Hematopoietic multipotent progenitor cell treated with erythropoietin and hydrocortisone succinate and interleukin-3 and kit ligand, for 6 days (in vitro differentiated cells): ENCODE data around the gene FOSL1.

ENCODE experiments used
- DNase-seq: peaks from one replicate; pipeline ENCODE4 v3.0.0-alpha.2; 2015

Gene FOSL1

DNA sequence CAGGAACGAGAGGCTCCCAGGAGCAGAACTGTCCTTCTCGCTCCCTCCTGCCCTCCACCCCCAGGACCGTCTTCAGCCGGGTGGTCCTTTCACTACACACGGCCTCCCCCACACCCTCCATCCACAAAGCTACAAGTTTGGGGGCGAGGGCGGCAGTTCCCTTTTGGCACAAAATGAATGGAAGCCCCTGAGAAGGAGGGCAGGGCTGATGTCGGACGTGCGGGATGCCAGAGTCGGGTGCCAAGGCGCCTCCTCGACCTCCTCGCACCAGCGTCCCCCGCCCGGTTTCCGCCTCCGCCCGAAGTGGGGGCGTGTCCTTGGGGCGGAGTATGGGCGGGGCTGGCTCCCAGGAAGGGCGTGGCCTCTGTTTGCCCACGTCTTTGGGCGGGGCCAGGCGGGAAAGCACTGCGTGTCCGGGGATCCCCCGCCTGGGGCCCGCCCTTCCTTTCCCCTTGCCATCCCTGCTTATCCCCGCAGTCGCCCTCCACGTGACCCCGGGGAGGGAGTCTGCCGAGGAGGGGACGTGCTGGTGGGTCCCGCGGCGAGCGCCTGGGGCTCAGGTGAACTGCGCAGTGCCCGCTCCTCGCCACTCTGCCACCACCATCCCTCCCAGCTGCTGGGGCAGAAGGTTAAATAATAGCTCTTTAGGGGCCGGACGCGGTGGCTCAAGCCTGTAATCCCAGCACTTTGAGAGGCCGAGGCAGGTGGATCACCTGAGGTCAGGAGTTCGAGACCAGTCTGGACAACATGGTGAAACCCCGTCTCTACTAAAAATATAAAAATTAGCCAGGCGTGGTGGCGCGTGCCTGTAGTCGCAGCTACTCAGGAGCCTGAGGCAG is 26.7 kb downstream of the FOSL1 start:
- peak; percentile 96 for DNase-seq

DNA sequence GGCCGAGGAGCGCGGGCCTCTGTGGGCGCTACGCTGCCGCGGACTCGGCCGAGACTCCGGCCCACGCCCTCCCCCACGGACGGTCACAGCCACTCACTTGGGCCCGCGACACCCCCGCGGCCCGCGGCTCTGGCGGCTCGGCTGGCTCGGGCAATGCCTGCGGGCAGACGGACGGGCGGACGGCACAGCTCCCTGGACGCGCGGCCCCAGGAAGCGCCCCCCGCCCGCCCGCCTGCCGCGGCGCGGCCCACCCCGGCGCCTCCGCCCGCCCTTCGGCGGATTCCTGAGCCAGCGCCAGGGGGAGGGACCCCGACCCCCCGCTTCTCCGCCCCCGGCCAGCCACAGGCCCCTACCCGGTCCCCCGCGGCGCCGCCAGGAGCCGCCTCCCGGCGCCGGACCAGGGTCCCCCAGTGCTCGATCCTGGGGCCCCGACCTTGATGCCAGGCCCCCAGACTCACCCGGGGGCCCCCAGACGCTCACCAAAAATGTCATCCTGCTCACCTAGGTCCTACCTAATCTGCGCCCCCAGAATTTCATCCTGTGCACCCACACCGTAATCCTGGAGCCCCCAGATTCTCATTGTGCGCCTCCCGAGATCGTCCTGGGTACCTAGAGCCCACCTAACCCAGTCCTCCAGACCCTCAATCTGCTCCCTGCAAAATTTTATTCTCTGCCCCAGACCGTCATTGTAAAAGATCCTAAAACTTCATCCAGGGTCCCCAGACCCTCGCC is 27.4 kb downstream of the FOSL1 start, which contains the start of gene EFEMP2:
TSS of gene EFEMP2 (minus strand) at position 215 of the 732 bp plus-strand sequence. CDS start 446 bp downstream, outside the sequence.
- no peak for DNase-seq

DNA sequence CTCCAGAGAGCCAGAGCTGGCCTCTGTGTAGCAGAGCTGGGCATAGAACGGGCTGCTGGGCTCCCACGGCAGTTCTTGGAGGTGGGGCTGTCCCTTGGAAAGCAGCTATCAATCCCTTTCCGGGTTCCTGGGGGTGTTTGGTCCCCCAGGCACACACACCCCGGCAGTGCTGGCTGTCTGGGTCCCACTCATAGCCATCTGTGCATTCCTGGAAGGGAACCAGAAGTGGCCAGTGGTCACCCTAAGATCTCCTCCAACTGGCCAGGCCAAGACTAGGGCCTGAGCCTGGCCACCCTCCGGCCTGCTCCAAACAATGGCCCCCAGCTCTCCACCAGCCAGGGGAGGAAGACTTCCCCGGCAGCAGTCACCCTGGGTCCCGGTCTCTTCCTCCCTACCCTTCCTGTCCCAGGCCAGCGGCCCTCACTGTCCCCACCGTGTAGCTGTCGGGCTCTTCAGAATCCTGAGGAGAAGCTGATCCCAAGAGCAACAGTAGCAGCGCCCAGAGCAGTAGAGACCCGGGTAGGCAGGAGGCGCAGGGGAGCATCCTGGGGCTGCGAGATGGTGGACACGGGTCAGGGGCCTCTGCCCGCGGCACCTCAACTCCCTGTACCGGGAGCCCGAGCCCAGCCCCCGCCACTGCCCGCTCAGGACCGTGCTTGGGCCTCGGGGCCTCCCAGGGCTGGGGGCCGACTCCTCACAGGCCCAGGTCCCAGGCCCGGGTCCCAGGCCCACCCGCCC is 28.2 kb downstream of the FOSL1 start:
- DNase-seq, result no peak

DNA sequence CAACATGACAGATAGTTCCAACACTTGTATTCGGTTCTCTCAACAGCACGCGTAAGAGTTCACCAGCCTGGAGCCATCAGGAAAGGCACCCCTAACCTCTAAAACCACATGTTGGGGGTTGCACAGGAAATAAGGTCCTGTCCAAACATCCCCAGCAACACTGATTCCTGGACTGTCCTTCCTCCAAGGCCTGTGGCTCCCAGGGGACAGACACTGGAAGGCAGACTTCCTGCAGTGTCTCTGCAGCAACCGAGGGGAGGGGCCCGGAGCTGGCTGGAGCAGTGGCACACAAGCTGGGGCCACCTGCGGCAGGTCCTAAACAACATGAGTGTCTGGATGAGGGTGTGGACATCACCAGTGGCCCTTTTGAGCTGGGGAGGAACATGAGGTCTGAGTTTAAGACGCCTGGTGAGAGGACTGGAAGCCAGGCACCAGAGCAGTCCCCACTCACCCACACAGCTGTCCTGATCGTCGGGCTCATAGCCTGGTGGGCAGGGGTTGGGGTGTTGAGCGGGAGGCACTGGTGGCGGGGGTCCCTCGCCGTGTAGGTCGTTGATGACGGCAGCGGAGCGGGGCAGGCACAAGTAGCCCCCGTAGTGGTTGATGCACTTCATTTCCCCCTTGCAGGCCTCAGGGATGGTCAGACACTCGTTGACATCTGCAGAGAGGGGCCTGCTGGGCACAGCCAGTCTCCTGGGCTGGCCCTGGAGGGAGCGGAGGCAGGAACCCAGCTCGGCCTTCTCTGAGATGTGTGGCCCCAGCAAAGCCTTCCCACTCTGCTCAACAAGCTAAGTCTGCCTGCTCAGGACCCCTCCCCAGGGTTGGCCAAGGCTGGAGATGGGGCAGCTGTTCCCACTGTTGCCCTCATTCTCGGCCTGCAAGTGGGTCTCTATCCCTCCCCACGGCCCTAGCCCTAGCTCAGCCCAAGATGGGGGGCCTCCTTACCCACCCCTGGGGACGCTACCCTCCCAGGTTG is 29.2 kb downstream of the FOSL1 start:
- no peak for DNase-seq

DNA sequence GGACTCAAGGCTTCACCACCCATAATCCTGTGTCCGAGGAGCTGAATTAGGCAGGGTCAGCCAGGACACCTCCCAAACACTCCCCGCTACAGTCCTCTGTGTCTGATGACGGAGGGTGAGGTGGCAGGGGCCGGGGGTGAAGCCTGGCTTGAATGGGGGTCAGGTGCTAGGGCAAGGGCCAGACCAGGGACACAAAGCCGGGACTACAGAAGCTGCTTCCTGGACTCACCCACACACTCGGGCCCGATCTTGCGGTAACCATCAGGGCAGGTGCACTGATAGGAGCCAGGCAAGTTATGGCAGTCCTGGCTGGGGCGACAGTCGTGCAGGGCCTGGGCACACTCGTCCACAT is 29.9 kb downstream of the FOSL1 start:
- no peak for DNase-seq

GRCh38 chr11:65869643-65870306 is 30.4 kb downstream of the FOSL1 start:
- DNase-seq, result no peak

GRCh38 chr11:65868907-65869306 is 31.3 kb downstream of the FOSL1 start:
- DNase-seq, result no peak

- peak; percentile 60 for DNase-seq
Observed at GRCh38 chr11:65868076-65868667, 32.0 kb downstream of the FOSL1 start.

GRCh38 chr11:65867284-65868071 is 32.7 kb downstream of the FOSL1 start:
- peak; percentile 68 for DNase-seq

DNA sequence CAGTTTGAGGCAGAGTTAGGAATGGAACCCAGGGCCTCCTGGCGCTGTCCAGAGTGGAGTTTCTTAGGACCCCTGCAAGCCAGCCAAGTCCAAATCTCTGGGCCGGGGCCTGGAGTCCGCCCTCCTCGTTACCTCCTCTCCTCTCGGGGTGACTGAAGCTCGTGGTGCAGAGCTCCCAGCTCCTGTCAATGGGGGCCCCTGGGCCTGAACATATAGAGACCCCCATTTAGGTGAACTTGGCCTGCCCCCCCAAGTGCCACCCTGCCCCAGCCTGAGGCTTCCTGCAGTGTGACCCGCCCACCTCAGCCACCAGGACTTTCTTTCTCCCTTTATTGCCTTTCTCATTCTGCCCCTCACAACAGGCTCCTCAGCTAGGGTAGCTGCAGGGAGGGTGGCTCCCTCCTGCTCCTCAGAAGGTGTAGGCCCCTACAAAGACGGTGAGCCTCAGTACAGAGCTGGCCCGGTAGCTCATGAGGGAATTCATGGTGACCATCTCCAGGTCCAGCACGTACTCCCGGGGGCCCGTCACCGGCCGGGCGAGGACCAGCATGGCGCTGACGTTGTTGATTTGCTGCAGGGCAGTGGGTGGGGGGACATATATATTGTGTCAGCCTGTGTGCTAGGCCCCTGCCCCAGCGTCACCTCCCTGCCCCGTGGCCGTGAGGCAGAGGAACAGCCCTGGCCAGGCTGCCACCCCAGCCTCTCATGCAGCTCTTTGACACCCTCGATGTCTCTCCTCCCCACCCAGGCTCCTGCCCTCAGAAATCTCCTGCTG is 33.5 kb downstream of the FOSL1 start:
- DNase-seq, result no peak

DNA sequence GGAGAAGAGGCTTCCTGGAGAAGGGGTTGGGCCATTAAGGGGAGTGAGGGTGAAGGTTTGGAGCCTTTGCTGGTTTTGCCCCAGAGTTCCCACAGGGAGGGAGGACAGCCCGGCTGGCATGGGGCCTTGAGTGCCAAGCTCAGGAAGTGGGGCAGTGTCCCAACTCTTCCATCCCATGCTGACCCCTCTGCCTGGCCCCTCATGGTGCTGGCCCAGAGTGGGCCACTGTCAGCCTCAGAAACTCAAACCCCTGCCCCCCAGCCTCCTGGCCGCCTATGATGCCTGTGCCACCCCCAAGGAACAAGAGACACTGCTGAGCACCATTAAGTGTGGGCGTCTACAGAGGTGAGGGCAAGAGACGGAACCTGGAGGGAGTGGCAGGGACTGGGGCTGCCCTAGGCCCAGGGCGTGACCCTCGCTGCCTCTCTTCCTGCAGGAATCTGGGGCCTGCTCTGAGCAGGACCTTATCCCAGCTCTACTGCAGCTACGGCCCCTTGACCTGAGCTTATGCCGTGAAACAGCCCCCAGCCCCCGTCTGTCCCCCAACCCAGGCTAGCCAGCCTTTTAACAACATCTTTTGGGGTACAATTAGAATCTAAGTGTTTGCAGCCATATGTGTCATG is 34.5 kb downstream of the FOSL1 start:
- DNase-seq, result no peak

DNA sequence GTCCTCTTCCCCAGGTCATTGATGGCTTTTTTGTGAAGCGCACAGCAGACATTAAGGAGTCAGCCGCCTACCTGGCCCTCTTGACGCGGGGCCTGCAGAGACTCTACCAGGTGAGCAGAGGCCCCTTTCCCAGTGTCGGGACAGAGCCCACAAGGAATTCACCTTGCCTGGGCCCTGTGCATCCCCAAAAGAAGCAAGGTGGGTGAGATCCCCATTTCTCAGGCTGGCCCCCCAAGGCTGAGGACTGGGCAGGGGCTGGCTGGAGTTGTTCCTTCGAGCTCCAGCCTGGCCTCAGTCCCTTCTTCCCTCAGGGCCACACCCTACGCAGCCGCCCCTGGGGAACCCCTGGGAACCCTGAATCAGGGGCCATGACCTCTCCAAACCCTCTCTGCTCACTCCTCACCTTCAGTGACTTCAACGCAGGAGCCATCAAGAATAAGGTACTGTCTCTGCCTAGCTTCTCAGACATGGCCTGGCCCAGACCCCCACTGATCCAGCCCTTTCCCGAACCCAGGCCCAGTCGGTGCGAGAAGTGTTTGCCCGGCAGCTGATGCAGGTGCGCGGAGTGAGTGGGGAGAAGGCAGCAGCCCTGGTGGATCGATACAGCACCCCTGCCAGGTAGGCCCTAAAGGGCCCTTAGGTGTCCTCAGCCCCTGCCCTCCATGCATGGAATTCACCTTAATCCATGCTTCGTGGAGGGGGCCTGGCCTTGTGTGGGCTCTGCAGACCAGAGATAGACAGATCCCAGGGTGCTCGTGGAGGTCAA is 35.3 kb downstream of the FOSL1 start:
- DNase-seq, result no peak

GRCh38 chr11:65863889-65864705 is 36.1 kb downstream of the FOSL1 start:
- no peak for DNase-seq

- DNase-seq, result no peak
Observed at GRCh38 chr11:65862941-65863888, 37.0 kb downstream of the FOSL1 start.

GRCh38 chr11:65862191-65862735 is 37.9 kb downstream of the FOSL1 start:
- DNase-seq, result no peak
